ENCODE measurements around the gene IGFN1.
"Not testable (repeated sequence)": the region's sequence is repeated elsewhere in the genome, so short reads cannot be mapped to it uniquely, and the experiment has no call there.

IGFN1 gene

DNA sequence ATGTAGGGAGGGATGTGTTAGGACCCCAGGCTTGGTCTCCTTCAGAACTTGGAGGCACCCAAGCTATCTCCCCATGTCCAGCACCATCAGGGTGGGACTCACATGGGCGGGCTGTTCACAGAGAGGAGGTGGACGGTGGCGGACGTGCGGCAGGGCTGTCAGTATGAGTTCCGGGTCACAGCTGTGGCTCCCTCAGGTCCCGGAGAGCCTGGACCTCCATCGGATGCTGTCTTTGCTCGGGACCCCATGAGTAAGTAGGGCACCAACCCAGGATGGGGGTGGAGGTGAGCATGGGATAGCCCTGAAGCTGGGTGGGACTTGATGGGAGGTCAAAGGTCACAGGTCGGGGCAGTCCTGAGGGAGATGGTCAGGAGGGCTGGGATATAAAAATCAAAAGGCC, 27.8 kb downstream of the IGFN1 start:
- no peak for DNase-seq

DNA sequence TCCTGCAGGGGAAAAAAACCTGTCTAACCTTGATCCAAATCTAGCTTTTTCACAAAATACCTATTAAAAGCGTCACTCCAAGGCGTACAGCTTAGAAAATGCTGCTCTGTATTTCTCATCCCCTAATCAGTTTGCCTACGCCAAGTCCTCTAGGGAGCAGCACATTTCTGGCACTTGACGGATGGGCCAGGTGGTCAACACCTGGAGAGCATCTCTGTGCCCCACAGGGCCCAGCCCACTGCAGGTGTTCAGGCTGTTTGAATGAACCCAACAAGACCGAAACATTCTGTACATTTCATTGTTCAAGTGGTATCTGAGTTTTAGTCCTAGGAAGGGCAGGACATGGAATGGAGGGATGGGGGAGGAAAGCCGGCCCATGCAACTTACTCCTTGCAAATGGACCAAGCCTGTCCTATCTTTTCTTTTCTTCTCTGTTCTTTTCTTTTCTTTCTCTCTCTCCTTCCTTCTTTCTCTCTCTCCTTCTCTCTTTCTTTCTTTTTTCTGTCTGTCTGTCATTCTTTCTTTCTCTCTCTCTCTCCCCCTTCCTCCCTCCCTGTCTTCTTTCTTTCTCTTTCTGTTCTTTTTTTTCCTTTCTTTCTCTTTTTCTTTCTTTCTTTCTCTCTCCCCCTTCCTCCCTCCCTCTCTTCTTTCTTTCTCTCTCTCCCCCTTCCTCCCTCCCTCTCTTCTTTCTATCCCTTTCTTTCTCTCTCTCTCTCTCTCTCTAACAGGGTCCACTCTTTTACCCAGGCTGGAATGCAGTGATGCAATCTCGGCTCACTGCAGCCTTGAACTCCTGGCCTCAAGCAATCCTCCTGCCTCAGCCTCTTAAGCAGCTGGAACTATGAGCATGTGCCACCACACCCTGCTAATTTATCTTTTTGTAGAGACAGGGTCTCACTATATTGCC, 29.1 kb downstream of the IGFN1 start:
- DNase-seq, result no peak

DNA sequence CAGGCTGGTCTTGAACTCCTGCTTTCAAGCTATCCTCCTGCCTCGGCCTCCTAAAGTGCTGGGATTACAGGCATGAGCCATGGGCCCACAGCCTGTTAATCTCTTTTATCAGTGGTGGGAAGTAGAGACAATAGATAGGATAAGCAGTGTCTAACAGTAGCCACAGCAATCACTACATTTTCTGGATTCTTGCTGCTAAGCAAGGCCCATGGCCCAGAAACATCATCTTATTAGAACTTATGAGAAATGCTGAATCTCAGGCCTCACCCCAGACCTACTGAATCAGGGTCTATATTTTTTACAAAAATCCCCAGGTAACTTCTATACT, 29.7 kb downstream of the IGFN1 start:
- no peak for DNase-seq

DNA sequence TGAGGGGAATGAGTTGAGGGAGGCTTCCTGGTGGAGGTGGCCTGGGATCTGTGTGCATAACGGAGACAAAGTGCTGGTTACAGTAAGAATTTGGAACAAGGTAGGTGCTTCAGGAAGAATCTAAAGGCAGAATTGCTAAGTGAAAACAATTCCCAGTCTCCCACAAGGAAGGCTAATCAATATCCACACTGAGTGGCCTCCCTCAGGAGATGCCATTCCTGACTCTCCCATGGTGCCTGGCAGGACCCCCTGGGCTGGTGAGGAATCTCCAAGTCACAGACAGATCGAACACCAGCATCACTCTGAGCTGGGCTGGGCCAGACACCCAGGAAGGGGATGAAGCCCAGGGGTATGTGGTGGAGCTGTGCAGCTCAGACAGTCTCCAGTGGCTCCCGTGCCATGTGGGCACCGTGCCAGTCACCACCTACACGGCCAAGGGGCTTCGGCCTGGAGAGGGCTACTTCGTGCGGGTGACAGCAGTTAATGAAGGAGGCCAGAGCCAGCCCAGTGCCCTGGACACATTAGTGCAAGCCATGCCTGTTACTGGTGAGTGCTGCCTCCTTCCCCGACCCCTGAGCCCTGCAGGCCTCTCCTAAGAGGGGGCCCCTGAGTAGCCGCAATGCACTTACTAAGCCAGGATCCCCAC, 30.7 kb downstream of the IGFN1 start:
- no peak for DNase-seq

DNA sequence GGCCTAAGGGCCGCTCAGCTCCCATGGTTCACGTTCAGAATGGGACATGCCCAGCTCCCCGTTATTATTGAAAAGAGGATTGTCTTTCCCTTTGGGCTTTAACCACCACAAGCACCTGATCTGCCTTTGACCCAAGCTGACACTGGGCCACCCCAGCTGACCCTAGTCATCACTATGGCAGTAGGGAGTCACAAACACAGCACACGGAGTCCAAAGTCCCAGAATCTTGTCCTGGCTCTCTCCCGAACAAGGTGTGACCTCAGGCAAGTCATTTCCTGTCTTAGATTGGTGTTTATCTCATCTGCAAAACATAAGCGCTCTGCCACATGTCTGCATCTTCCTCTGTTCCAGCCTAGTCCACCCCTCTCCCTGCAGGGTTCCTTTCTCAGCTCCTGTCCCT, 31.5 kb downstream of the IGFN1 start:
- DNase-seq, result no peak

DNA sequence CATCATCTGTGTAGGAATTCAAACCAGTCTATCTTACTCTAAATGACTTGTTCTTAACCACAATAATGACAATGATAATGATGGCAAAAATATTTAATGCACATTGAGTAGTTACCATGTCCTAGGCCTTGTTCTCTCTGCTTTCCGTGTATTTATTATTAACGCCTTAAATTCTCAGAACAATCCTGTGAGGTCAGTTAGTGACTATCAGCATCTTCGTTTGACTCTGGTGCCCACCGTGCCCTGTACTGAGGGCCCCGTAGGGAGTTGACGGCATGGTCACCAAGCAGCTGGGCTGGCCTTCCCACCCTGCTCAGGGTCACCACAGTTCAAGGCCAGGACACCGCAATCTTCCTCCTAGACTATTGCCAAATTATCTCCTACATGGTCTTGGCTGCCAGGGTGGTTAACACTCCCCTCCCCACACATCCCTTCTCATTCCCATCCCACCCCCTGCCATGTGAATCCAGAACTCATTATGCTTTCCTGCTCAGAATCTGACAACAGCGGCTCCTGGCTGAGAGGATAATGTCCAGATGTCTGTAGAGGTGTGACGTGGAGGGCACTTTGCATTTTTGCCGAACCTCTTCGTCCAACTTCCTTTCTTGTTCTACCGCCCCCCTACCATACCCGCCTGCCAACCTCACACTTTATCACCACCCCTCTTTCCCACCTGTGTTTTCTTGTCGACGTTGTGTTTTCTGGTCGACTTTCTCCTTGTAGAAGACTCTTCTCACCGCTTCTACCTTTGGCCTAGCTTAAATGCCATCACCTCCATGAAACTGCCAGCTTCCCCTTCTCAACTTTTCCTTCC, 33.4 kb downstream of the IGFN1 start:
- no peak for DNase-seq

DNA sequence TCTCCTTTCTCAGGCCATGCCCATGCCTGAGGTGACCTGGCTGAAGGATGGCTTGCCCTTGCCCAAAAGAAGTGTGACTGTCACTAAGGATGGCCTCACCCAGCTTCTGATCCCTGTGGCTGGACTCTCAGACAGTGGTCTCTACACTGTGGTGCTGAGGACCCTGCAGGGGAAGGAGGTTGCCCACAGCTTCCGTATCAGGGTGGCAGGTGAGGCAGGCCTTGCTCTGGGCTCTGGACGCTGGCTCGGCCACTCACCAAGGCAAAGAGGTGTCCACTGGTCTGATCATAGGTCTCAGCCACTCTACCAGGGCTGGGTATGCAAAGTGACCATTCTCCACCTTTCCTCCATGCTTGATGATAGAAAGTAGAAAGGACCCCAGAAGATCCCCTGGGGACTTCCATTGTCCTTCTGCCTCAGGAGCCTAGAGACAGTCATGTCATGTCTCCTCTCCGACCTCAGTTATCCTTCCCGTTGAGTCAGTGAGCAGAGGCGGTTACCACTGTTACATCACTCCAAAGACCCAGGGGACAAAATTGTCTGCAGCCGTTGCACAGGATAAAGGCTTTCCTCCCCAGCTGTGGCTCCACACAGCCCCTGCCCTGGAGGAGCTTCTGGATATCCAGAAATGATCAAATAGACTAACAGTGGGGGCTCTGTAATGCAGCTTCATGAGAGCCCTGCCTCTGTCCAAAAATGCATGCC, 34.2 kb downstream of the IGFN1 start:
- DNase-seq, result no peak

DNA sequence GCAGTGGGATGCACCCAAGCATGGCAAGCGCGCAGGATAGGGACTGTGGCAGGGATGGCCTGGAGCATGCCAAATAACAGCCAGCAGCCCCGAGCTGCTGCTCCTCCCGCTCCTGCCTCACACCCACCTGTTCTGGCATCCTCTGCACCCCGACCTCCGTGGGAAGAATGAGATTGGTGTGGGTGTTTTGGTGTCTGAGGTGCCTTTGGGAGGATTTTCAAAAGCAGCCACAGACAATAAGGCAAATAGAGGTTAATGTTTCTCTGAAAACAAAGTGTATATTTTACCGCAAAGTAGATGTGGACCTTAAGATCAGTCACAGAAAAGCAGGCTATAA, 35.5 kb downstream of the IGFN1 start:
- DNase-seq, result no peak

DNA sequence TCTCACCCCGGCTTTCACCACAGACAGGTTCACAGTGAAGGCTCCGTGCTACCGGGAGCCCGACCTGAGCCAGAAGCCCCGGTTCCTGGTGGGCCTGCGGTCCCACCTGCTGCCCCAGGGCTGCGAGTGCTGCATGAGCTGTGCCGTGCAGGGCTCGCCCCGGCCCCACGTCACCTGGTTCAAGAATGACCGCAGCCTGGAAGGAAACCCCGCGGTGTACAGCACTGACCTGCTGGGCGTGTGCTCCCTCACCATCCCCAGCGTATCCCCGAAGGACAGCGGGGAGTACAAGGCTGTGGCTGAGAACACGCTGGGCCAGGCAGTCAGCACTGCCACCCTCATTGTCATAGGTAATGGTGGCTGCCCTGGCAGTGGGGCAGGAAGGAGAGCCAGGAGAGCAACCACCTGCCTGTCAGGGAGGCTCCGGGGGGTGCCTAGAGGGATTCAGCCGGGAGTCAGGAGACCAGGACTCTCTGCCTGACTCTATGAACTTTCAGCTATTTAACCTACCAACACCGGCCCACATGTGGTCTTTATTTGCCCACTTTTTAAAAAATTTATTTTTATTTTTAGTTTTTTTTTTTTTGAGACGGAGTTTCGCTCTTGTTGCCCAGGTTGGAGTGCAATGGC, 36.4 kb downstream of the IGFN1 start:
- DNase-seq, result no peak

DNA sequence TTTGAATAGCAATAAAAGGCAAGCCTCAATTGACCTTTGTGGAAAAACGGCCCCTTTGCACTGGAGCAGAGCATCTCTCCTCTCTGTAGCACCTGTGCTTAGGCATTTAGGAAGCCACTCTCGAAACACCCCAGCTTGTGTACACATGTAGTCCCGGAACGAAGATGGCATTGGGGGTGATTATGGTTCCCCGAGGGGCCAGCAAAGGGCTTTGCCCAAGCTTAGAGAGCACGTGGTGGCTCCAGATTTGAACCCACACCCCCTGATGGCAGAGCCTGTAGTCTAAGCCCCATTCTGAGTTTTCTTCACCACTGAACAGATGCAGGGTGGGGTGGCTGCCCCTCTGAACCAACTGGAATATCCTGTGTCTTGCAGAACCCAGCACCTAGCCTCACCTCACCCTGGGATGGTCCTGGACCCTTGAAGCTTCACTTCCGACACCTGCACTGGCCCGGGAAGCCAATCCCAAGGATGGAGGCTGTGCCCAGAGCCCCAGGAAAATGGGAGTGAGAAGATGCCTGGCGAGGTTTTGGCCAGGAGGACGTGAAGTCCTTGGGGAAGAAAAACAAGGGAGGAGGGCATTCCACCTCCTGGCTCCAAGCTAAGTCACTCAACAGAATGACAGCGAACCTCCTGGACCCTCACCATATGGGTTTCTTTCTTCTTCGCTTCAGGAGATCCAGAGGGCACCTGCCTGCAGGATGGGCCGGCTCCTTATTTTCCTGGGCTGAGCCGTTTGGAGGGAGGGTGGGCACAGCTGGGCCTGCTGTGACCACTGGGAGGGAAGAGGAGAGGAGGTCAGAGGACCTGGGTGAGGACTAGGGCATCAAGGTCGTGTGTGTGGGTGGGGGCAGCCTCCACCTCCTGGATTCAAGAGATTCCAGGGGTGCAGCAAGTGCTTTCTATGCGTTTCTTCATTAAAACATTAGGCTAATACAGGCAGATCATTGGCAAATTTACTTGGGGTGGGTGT, 37.7 kb downstream of the IGFN1 start:
- no peak for DNase-seq

DNA sequence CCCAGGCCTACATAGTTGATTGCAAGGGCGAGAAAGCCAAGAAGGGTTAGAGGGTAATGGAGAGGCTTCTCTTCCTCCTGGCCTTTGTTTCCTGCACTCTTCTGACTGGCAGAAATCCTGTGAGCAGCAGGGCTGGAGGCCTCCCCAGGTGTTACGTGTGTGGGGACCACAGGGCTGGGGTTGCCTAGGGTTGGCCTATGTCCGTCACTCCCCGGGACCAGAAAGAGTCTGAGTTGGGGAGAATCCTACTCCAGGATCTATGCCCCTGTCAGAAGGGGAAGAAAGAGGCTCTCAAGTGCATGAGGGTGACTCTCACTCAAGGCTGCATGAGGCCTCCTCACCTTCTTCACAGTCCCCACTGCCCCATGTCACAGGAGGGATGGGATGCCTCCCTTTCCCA, 38.5 kb downstream of the IGFN1 start:
- DNase-seq, result no peak

DNA sequence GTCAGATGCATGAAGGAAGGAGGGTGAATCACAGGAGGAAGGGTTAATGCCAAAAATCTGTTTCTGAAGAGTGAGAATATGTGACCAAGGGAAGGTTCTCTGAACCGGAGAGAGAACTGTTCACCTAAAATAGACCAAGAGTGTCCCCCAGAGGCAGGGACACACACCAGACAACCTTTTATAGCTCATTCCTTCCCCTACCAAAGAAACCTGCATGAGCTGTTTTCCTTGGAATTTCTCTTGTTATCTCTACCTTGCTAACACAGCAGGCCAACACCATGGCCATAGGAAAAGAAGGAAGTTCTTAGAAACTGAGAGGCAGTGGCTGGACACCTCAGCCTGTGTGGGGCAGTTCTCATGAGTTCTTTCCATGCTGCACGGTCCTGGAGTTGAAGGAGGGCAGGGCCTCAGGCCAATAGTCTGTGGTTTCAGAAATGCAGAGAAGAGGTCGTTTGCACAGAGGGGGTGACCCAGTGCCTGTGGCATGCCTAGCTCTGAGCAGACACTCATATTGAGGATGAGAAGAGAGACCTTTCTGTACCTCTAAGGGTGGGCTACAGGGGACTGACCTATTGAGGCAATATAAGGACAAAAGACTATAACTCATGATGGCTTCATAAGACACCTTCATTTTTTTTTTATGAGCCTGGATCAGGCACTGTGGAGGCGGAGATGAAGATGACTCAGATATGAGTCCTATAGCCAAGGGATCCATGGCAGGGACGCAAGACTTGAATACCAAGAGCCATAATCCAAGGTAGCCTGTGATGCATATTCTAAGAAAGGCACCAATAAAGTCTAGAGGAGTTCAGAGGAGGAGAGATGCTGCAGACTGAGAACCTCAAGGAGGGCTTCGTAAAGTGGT, 39.4 kb downstream of the IGFN1 start:
- no peak for DNase-seq

DNA sequence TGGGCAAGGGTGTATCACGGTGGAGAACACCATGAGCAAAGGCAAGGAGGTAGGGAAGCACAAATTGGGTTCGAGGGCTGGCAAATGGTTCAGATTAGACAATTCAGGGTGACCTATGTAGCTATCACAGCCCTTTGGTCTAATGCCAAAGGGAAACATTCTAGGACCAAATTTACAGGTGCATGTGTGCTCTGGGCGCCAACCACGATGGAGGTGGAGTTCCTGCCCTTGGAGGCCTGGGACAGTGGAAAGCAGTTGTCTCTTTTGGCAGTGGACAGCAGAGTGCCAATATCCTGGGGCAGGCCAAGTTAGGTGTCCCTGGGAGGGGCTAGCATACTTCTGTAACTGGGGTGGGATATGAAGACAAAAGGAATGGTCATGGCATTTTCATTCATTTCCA, 40.1 kb downstream of the IGFN1 start:
- no peak for DNase-seq

DNA sequence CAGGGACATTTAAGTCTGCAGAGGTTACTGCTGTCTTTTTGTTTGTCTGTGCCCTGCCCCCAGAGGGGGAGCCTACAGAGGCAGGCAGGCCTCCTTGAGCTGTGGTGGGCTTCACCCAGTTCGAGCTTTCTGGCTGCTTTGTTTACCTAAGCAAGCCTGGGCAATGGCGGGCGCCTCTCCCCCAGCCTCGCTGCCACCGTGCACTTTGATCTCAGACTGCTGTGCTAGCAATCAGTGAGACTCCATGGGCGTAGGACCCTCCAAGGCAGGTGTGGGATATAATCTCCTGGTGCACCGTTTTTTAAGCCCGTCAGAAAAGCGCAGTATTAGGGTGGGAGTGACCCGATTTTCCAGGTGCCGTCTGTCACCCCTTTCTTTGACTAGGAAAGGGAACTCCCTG, 49.0 kb downstream of the IGFN1 start:
- DNase-seq, result not testable (repeated sequence)

DNA sequence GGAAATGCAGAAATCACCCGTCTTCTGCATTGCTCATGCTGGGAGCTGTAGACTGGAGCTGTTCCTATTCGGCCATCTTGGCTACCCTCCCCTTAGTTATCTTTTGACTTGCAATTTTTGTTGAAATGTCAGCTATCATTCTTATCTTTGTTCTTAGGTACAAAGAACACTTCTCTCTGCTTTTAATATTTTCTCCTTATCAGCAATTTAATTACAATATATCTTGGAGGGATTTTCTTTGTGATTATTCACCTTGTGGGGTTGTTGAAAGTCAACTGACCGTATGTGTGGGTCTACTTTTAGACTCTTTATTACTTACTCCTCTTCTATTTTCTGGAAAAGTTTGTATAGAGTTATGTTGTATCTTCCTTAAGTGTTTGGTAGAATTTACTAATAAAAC, 49.5 kb downstream of the IGFN1 start:
- DNase-seq, result no peak

DNA sequence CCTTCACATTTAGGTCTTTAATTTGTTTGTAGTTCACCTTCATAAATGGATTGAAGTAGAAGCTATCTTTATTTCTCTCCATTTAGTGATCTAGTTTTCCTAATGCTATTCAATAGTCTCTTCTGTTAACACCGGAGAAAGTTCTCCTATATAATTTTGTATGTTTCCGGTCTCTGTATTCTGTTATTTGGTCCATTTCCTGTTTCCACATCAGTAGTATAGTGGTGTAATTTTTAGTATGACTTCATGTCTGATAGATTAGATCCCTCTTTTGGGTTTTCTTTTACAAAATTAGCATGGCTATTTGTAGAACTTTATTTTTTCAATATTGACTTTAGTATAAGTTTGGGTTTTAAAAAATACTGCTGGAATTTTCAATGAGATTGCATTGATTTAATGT, 51.1 kb downstream of the IGFN1 start:
- DNase-seq, result no peak

DNA sequence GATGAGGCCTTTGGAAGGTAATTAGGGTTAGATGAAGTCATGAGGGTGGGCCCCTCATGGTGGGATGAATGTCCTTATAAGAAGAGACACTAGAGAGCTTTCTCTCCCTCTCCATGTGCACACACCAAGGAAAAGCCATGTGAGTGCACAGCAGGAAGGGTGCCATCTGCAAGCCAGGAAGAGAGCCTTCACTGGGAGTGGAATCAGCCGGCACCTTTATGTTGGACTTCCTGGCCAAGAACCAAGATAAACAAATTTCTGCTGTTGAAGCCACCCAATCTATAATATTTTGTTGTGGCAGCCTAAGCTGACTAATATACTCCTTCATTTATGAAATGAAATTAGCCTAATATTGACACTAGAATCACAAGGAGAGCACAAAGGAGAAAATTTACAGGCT, 54.5 kb downstream of the IGFN1 start:
- DNase-seq, result peak; percentile 79

DNA sequence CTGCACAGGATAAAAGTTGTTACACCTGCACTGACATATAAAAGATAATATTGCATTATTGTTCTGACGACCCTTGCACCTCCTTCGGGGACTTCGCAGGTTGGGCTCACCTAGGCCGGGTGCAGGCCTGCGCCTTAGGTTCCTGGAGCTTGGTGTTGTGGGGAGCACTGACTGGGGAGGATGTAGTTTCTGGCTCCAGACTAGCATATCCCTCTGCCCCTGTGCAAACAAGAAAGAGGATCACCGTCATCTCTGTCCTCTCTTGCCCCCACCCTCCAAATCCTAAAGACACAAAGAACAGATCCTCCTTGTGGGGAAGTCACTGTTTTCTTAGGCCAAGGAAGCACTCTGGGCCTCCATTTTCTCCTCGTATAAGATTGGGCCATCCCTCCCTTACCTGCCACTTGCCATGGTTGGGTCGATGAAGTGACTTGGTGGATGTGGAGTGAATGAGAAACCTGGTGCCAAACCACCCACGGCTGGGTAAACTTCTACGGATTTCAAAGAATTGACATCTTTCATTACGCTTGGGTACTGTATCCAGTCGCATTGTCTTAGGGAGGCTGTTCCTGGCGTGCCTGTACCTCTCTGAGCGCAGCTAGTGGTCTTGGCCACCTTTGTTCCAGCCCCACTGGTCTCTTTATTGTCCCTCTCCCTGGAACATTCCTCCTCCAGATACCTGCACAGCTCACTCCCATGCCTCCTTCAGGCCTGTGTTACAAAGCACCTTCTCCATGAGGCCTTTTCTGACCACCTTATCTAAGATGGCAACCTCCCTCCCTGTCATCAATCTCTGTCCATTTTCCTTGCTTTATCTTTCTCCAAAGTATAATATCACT, 58.3 kb downstream of the IGFN1 start:
- DNase-seq, result no peak

DNA sequence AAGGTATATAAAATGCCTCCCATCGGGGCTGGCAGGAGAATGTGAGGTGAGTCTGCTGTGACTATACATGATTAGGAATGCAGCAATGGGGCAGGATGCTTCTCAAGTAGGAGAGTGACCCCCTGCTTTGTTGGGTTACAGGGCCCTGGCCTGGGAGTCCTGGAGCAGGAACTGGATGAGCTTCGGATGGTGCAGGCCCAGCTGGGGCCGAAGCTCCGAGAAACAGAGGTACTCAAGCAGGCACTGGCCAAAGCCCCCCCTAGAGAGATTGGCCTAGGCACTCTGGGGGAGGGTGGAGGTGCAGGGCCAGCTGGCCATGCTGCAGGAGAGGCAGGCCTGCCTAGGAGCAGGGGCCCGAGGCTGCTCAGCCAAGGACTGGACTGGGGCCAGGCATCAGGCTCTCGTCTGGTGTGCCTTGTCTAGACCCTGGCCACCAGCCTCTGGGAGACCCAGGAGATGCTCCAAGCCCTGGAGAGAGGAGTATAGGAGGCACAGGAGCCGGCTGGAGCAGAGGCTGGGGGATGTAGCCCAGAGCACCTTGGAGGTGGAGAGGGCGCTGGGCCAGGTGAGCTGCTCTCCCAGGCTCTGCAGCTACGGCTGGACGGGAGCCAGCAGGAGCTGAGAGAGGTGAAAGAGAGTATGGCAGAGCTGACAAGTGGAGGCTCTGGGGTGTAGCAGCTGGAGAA, 59.8 kb downstream of the IGFN1 start:
- DNase-seq, result peak; percentile 55
